Measurements from ENCODE around the gene MYO16. TPM values are rescaled to one million over a fixed set of nuclear protein-coding genes. Genes with fewer than 3 reads are reported as not detected.
"Not testable (repeated sequence)": the region's sequence is repeated elsewhere in the genome, so short reads cannot be mapped to it uniquely, and the experiment has no call there.

MYO16 gene
- total RNA-seq, 4 donors from 2014 or later = under 0.01 to 0.21 TPM; not detected in 2

DNA sequence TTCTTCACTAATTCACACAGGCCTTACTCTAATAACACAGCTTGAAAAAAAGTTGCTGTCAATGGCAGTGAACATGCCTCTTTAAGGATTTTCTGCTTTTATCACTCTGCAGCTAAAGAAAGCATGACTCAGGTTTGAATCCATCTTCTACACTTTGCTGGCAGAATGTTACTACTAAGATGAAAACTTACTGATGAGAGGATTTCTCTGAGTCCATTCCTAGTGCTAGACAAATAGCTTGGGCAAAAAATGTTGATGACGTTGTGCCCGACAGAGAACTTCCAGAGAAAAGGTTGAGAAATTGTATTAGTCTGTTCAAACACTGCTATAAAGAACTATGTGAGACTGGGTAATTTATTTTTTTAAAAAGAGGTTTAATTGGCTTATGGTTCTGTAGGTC is 585.0 kb downstream of the MYO16 start:
- WGBS, 2 donors = 92% methylated on average over 2 of the region's 2 CpGs
- TF ChIP-seq EP300 (IDR thresholded peaks at IDR 0.05) (no peak), CTCF (IDR thresholded peaks at IDR 0.05) (no peak), POLR2A (IDR thresholded peaks at IDR 0.05) (no peak)
- H3K27ac ChIP-seq = no peak overlapping the region
- no peak overlapping the region for H3K4me3 ChIP-seq
- peaks cover 0 to 4% (median 0%) of the 10 kb centered on the region in 4 donors for H3K4me1 ChIP-seq
- no peak for DNase-seq (ENCODE audit: low spot score in 2 of 2)
- H3K9me3 ChIP-seq = no peaks in the 10 kb centered on the region
- H3K36me3 ChIP-seq = no peaks in the 10 kb centered on the region
- no peaks in the 10 kb centered on the region for H3K27me3 ChIP-seq

GRCh38 chr13:109215377-109215776 is 586.0 kb downstream of the MYO16 start:
- Histone ChIP-seq H3K27ac (no peak overlapping the region), H3K36me3 (no peaks in the 10 kb centered on the region), H3K4me1 (peaks cover 0 to 4% (median 0%) of the 10 kb centered on the region in 4 donors), H3K27me3 (no peaks in the 10 kb centered on the region), H3K4me3 (no peak overlapping the region), H3K9me3 (no peaks in the 10 kb centered on the region)
- DNase-seq (ENCODE audit: low spot score in 2 of 2) = no peak
- 75 to 85% methylated on average over 2 of the region's 2 CpGs for WGBS, 2 donors
- TF ChIP-seq CTCF (IDR thresholded peaks at IDR 0.05) (no peak), EP300 (IDR thresholded peaks at IDR 0.05) (no peak), POLR2A (IDR thresholded peaks at IDR 0.05) (no peak)

- not testable (repeated sequence) for H3K36me3 ChIP-seq; H3K4me1 ChIP-seq; H3K4me3 ChIP-seq; H3K9me3 ChIP-seq; DNase-seq (ENCODE audit: low spot score in 2 of 2); H3K27ac ChIP-seq; H3K27me3 ChIP-seq
- WGBS, 2 donors = 69 to 72% methylated on average over 2 of the region's 2 CpGs
Measured at GRCh38 chr13:109217510-109217909, 588.1 kb downstream of the MYO16 start.

DNA sequence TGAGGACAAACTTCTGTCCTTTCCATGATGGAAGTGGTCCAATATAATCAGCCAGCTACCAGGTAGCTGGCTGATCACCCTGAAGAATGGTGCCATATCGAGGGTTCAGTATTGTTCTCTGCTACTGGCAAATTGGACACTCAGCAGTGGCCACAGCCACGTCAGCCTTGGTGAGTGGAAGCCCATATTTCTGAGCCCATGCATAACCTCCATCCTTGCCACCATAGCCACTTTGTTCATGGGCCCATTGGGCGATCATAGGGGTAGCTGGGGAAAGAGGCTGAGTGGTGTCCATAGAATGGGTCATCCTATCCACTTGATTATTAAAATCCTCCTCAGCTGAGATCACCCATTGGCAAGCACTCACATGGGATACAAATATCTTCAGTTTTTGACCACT is 591.2 kb downstream of the MYO16 start:
- Histone ChIP-seq H3K27me3 (no peaks in the 10 kb centered on the region), H3K27ac (no peak overlapping the region), H3K4me3 (no peak overlapping the region), H3K4me1 (no peaks in the 10 kb centered on the region), H3K36me3 (no peaks in the 10 kb centered on the region), H3K9me3 (peaks cover 0 to 19% (median 2%) of the 10 kb centered on the region in 4 donors)
- 85 to 91% methylated on average over 3 of the region's 3 CpGs for WGBS, 2 donors
- DNase-seq (ENCODE audit: low spot score in 2 of 2) = no peak
- TF ChIP-seq EP300 (IDR thresholded peaks at IDR 0.05) (no peak), CTCF (IDR thresholded peaks at IDR 0.05) (no peak), POLR2A (IDR thresholded peaks at IDR 0.05) (no peak)

GRCh38 chr13:109224033-109224432 is 594.6 kb downstream of the MYO16 start:
- DNase-seq (ENCODE audit: low spot score in 2 of 2) = no peak
- Histone ChIP-seq H3K36me3 (no peaks in the 10 kb centered on the region), H3K4me3 (no peak overlapping the region), H3K4me1 (no peaks in the 10 kb centered on the region), H3K27ac (no peak overlapping the region), H3K27me3 (no peaks in the 10 kb centered on the region), H3K9me3 (peaks cover 0 to 23% (median 2%) of the 10 kb centered on the region in 4 donors)
- 64 to 84% methylated on average over 4 of the region's 4 CpGs for WGBS, 2 donors
- no peak for TF ChIP-seq CTCF (IDR thresholded peaks at IDR 0.05)
- TF ChIP-seq POLR2A (IDR thresholded peaks at IDR 0.05) = no peak
- no peak for TF ChIP-seq EP300 (IDR thresholded peaks at IDR 0.05)

DNA sequence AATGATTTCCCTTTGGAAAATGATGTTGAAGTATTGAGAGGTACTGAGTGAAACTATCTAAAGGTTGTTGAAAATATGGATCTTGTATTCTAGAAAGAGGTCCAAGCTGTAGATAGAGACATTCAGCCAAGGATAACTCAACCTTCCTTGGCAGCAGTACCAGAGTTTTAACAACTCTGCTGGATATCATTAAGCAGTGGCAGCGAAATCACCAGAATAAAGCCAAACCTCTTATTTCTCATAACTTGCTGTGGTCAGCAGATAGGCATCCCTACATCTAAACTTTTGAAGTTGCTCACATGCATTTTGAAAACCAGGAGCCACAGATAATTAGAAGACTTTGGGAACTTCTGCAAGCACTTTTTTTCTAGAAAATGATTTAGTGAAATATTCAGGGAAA is 597.2 kb downstream of the MYO16 start:
- DNase-seq (ENCODE audit: low spot score in 2 of 2) = no peak
- no peak overlapping the region for H3K27ac ChIP-seq
- peaks cover 0 to 35% (median 2%) of the 10 kb centered on the region in 4 donors for H3K9me3 ChIP-seq
- TF ChIP-seq POLR2A (IDR thresholded peaks at IDR 0.05) (no peak), CTCF (IDR thresholded peaks at IDR 0.05) (no peak), EP300 (IDR thresholded peaks at IDR 0.05) (no peak)
- H3K4me3 ChIP-seq = no peak overlapping the region
- 62 to 79% methylated on average over 1 of the region's 1 CpG for WGBS, 2 donors
- no peaks in the 10 kb centered on the region for H3K27me3 ChIP-seq
- H3K36me3 ChIP-seq = no peaks in the 10 kb centered on the region
- H3K4me1 ChIP-seq = no peaks in the 10 kb centered on the region

Data from tibial nerve (tissue), 4 donors.